HG03097 (cell line): Measurements from ENCODE around the gene POC5.
"Not testable (repeated sequence)": the region's sequence is repeated elsewhere in the genome, so short reads cannot be mapped to it uniquely, and the experiment has no call there.

Source experiments
- ATAC-seq: cut with Tn5 transposase; IDR thresholded peaks from one replicate; pipeline ENCODE4 v1.9.1; 2021; ENCODE audit not compliant: unreplicated experiment, low FRiP score

The POC5 gene

GRCh38 chr5:75717082-75717922, at the start of gene POC5:
TSS of gene POC5 (minus strand) at chr5:75717437. CDS start at chr5:75712937, 4,500 bp downstream.
- peak; percentile 94 for ATAC-seq

GRCh38 chr5:75758116-75758515, 40.9 kb upstream of the POC5 start:
- ATAC-seq = no peak

GRCh38 chr5:75756981-75757380, 39.7 kb upstream of the POC5 start:
- no peak for ATAC-seq

GRCh38 chr5:75756211-75756610, 39.0 kb upstream of the POC5 start:
- no peak for ATAC-seq

- no peak for ATAC-seq
Observed at GRCh38 chr5:75753182-75753581, 35.9 kb upstream of the POC5 start.

- ATAC-seq = no peak
Observed at GRCh38 chr5:75744355-75744754, 27.1 kb upstream of the POC5 start.

GRCh38 chr5:75736273-75736672, 19.0 kb upstream of the POC5 start:
- no peak for ATAC-seq

GRCh38 chr5:75734913-75735789, 17.9 kb upstream of the POC5 start:
- no peak for ATAC-seq

GRCh38 chr5:75733767-75734166, 16.5 kb upstream of the POC5 start:
- ATAC-seq = no peak

- ATAC-seq = not testable (repeated sequence)
Observed at GRCh38 chr5:75731515-75731914, 14.3 kb upstream of the POC5 start.

- ATAC-seq = no peak
Observed at GRCh38 chr5:75729321-75729720, 12.1 kb upstream of the POC5 start.

- ATAC-seq = no peak
Observed at GRCh38 chr5:75727931-75728330, 10.7 kb upstream of the POC5 start.

- ATAC-seq = not testable (repeated sequence)
Observed at GRCh38 chr5:75726224-75726623, 9.0 kb upstream of the POC5 start.

- no peak for ATAC-seq
Observed at GRCh38 chr5:75723378-75723777, 6.1 kb upstream of the POC5 start.

- ATAC-seq = no peak
Observed at GRCh38 chr5:75721573-75721972, 4.3 kb upstream of the POC5 start.

- no peak for ATAC-seq
Observed at GRCh38 chr5:75720882-75721281, 3.6 kb upstream of the POC5 start.

- peak; percentile 12 for ATAC-seq
Observed at GRCh38 chr5:75716715-75717081, 539 bp downstream of the POC5 start.

- ATAC-seq = no peak
Observed at GRCh38 chr5:75712091-75712490, 5.1 kb downstream of the POC5 start.

GRCh38 chr5:75711151-75711550, 6.1 kb downstream of the POC5 start:
- no peak for ATAC-seq

- ATAC-seq = no peak
Observed at GRCh38 chr5:75710637-75711036, 6.6 kb downstream of the POC5 start.

- no peak for ATAC-seq
Observed at GRCh38 chr5:75707911-75708509, 9.2 kb downstream of the POC5 start.
